Measurements from ENCODE around the gene VAV1. TPM values are rescaled to one million over a fixed set of nuclear protein-coding genes. Genes with fewer than 3 reads are reported as not detected.

The VAV1 gene
- total and polyA plus RNA-seq, 2 donors from 2014 or later = 0.90 to 15.5 TPM

- no peak for DNase-seq
- H3K9me3 ChIP-seq (ENCODE audit: control insufficient read depth in 2 of 3, insufficient read depth in 1 of 3, low read length in 3 of 3) = peaks cover 0 to 13% (median 2%) of the 10 kb centered on the region in 3 donors
- H3K4me1 ChIP-seq (ENCODE audit: control insufficient read depth in 2 of 3, insufficient read depth in 2 of 3, low read depth in 1 of 3, low read length in 3 of 3) = no peaks in the 10 kb centered on the region
- no peak overlapping the region for H3K9ac ChIP-seq (ENCODE audit: low read length in 3 of 3)
- intact Hi-C loops (cut with DNase I) = no loop called here
- H3K4me3 ChIP-seq (ENCODE audit: low read length in 3 of 3) = no peak overlapping the region
- TF ChIP-seq CTCF (IDR thresholded peaks at IDR 0.05; ENCODE audit: borderline replicate concordance, extremely low read depth, insufficient read depth) = no peak
- no peaks in the 10 kb centered on the region for H3K27me3 ChIP-seq (ENCODE audit: control insufficient read depth, insufficient read depth, low read length)
- no peaks in the 10 kb centered on the region for H3K36me3 ChIP-seq (ENCODE audit: control insufficient read depth in 2 of 3, insufficient read depth in 3 of 3, low read length in 3 of 3)
- no peak for FAIRE-seq
- H3K27ac ChIP-seq (ENCODE audit: low read depth in 2 of 2, low read length in 2 of 2) = no peak overlapping the region
These were observed 116.5 kb downstream of the VAV1 start for GRCh38 chr19:6888967-6889366.

GRCh38 chr19:6890401-6890913, 117.9 kb downstream of the VAV1 start:
- DNase-seq = no peak
- H3K4me3 ChIP-seq (ENCODE audit: low read length in 3 of 3) = no peak overlapping the region
- H3K27ac ChIP-seq (ENCODE audit: low read depth in 2 of 2, low read length in 2 of 2) = no peak overlapping the region
- TF ChIP-seq CTCF (IDR thresholded peaks at IDR 0.05; ENCODE audit: borderline replicate concordance, extremely low read depth, insufficient read depth) = no peak
- H3K4me1 ChIP-seq (ENCODE audit: control insufficient read depth in 2 of 3, insufficient read depth in 2 of 3, low read depth in 1 of 3, low read length in 3 of 3) = no peaks in the 10 kb centered on the region
- no peaks in the 10 kb centered on the region for H3K27me3 ChIP-seq (ENCODE audit: control insufficient read depth, insufficient read depth, low read length)
- FAIRE-seq = no peak
- intact Hi-C loops (cut with DNase I) = no loop called here
- H3K9me3 ChIP-seq (ENCODE audit: control insufficient read depth in 2 of 3, insufficient read depth in 1 of 3, low read length in 3 of 3) = peaks cover 0 to 19% (median 2%) of the 10 kb centered on the region in 3 donors
- no peak overlapping the region for H3K9ac ChIP-seq (ENCODE audit: low read length in 3 of 3)
- no peaks in the 10 kb centered on the region for H3K36me3 ChIP-seq (ENCODE audit: control insufficient read depth in 2 of 3, insufficient read depth in 3 of 3, low read length in 3 of 3)

GRCh38 chr19:6890938-6891337, 118.4 kb downstream of the VAV1 start:
- no peak for TF ChIP-seq CTCF (IDR thresholded peaks at IDR 0.05; ENCODE audit: borderline replicate concordance, extremely low read depth, insufficient read depth)
- Histone ChIP-seq H3K9ac (ENCODE audit: low read length in 3 of 3) (no peak overlapping the region), H3K4me1 (ENCODE audit: control insufficient read depth in 2 of 3, insufficient read depth in 2 of 3, low read depth in 1 of 3, low read length in 3 of 3) (no peaks in the 10 kb centered on the region), H3K4me3 (ENCODE audit: low read length in 3 of 3) (no peak overlapping the region), H3K9me3 (ENCODE audit: control insufficient read depth in 2 of 3, insufficient read depth in 1 of 3, low read length in 3 of 3) (peaks cover 0 to 20% (median 2%) of the 10 kb centered on the region in 3 donors), H3K27ac (ENCODE audit: low read depth in 2 of 2, low read length in 2 of 2) (no peak overlapping the region), H3K27me3 (ENCODE audit: control insufficient read depth, insufficient read depth, low read length) (no peaks in the 10 kb centered on the region), H3K36me3 (ENCODE audit: control insufficient read depth in 2 of 3, insufficient read depth in 3 of 3, low read length in 3 of 3) (no peaks in the 10 kb centered on the region)
- DNase-seq = no peak
- intact Hi-C loops (cut with DNase I) = no loop called here
- FAIRE-seq = no peak
